Measurements from ENCODE around the gene DCTPP1. TPM values are rescaled to one million over a fixed set of nuclear protein-coding genes. Genes with fewer than 3 reads are reported as not detected.

Gene DCTPP1
- total and polyA plus RNA-seq, 2 of the 13 experiments (the other 11 are each of a cell fraction or from before 2014, with no cell fraction given), result 54.8 to 74.4 TPM

- no peak for TF ChIP-seq GPBP1L1 (CRISPR knock-in tag; IDR thresholded peaks at IDR 0.05)
- TF ChIP-seq FOXJ3 (CRISPR knock-in tag; IDR thresholded peaks at IDR 0.05; ENCODE audit: borderline replicate concordance), result peak; percentile 82; the same call in 1 of the 2 replicates
- TF ChIP-seq TOE1 (CRISPR knock-in tag; IDR thresholded peaks at IDR 0.05), result peak; percentile 68; the same call in 1 of the 2 replicates
- TF ChIP-seq ZNF562 (CRISPR knock-in tag; IDR thresholded peaks at IDR 0.05; ENCODE audit: borderline replicate concordance), result no peak
- peak; percentile 64; the same call in 1 of the 2 replicates for TF ChIP-seq SALL2 (CRISPR knock-in tag; IDR thresholded peaks at IDR 0.05)
- no peak for TF ChIP-seq ZFX (CRISPR knock-in tag; IDR thresholded peaks at IDR 0.05; ENCODE audit: low read depth)
- TF ChIP-seq RXRA (CRISPR knock-in tag; IDR thresholded peaks at IDR 0.05), result peak; percentile 76
- TF ChIP-seq ESRRA (CRISPR knock-in tag; IDR thresholded peaks at IDR 0.05; ENCODE audit: low read depth), result peak; percentile 68
- TF ChIP-seq ETV5 (CRISPR knock-in tag; IDR thresholded peaks at IDR 0.05; ENCODE audit: borderline replicate concordance), result no peak; the same call in 1 of the 2 replicates
- no peak for TF ChIP-seq EHMT2 (IDR thresholded peaks at IDR 0.05; ENCODE audit: borderline replicate concordance, low read depth, low read length)
- TF ChIP-seq ARID2 (CRISPR knock-in tag; IDR thresholded peaks at IDR 0.05; ENCODE audit: borderline replicate concordance), result no peak
- no peak for TF ChIP-seq CEBPB (IDR thresholded peaks at IDR 0.05; ENCODE audit: borderline replicate concordance, low read depth, low read length)
- peak; percentile 83; the same call in 1 of the 2 replicates for TF ChIP-seq ZNF761 (CRISPR knock-in tag; conservative IDR thresholded peaks at IDR 0.05)
- TF ChIP-seq SMARCE1 (IDR thresholded peaks at IDR 0.05; ENCODE audit: borderline replicate concordance), result no peak
- no peak for TF ChIP-seq FOXM1 (CRISPR knock-in tag; IDR thresholded peaks at IDR 0.05)
- peak; percentile 52 for TF ChIP-seq SIX1 (CRISPR knock-in tag; IDR thresholded peaks at IDR 0.05; ENCODE audit: borderline replicate concordance)
- TF ChIP-seq ZNF317 (CRISPR knock-in tag; IDR thresholded peaks at IDR 0.05), result peak; percentile 70; the same call in 1 of the 2 replicates
- no peak for TF ChIP-seq U2AF1 (optimal IDR thresholded peaks at IDR 0.05; ENCODE audit: low read depth, low read length)
- no peak for TF ChIP-seq NR0B2 (CRISPR knock-in tag; IDR thresholded peaks at IDR 0.05)
- TF ChIP-seq AGO1 (IDR thresholded peaks at IDR 0.05; ENCODE audit: low read depth, low read length, poor library complexity, severe bottlenecking), result no peak
- peak; percentile 85 for TF ChIP-seq ARNTL (CRISPR knock-in tag; IDR thresholded peaks at IDR 0.05)
- TF ChIP-seq PRPF4 (IDR thresholded peaks at IDR 0.05; ENCODE audit: low read depth, low read length, poor library complexity, severe bottlenecking), result no peak
- TF ChIP-seq RARA (CRISPR knock-in tag; IDR thresholded peaks at IDR 0.05), result peak; percentile 80
- TF ChIP-seq KLF9 (CRISPR knock-in tag; IDR thresholded peaks at IDR 0.05; ENCODE audit: low read depth), result no peak
- no peak for TF ChIP-seq JDP2 (CRISPR knock-in tag; IDR thresholded peaks at IDR 0.05; ENCODE audit: borderline replicate concordance)
- TF ChIP-seq DPF2 (CRISPR knock-in tag; IDR thresholded peaks at IDR 0.05; ENCODE audit: borderline replicate concordance, low read depth), result no peak; the same call in none of the 2 replicates
- TF ChIP-seq, protein P1, sequence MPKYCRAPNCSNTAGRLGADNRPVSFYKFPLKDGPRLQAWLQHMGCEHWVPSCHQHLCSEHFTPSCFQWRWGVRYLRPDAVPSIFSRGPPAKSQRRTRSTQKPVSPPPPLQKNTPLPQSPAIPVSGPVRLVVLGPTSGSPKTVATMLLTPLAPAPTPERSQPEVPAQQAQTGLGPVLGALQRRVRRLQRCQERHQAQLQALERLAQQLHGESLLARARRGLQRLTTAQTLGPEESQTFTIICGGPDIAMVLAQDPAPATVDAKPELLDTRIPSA (CRISPR knock-in tag; IDR thresholded peaks at IDR 0.05; ENCODE audit: borderline replicate concordance), result no peak
- TF ChIP-seq ZNF704 (CRISPR knock-in tag; IDR thresholded peaks at IDR 0.05; ENCODE audit: borderline replicate concordance), result no peak
Measured at GRCh38 chr16:30447512-30448226, 17.8 kb upstream of the DCTPP1 start (continued).

Data from HepG2 (cell line).